ENCODE measurements around the gene HES7.
"Not testable (repeated sequence)": the region's sequence is repeated elsewhere in the genome, so short reads cannot be mapped to it uniquely, and the experiment has no call there.

Gene HES7

GRCh38 chr17:8095361-8095760 lies 28.5 kb downstream of the HES7 start:
- DNase-seq: no peak

GRCh38 chr17:8091033-8091687 lies 32.7 kb downstream of the HES7 start:
- DNase-seq: no peak

DNA sequence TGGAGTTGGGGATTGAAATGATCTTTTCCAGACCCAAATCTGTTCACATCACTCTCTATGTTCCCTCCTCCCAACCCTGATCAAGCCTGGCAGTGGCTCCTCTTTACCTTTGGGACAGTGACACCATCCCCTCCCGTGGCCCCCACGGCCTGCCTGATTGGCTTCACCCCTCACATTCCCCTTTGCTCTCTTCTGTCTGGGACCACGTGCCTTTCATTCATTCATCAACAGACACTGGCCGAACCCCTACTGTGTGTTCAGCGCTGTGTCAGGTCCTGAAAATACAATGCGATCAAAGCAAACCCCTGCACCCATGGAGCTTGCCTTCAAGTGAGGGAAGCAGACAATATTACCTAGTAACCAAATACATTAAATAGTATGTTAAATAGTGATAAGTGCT lies 34.2 kb downstream of the HES7 start:
- no peak for DNase-seq

- no peak for DNase-seq
Observed at GRCh38 chr17:8087952-8088230, 36.0 kb downstream of the HES7 start.

DNA sequence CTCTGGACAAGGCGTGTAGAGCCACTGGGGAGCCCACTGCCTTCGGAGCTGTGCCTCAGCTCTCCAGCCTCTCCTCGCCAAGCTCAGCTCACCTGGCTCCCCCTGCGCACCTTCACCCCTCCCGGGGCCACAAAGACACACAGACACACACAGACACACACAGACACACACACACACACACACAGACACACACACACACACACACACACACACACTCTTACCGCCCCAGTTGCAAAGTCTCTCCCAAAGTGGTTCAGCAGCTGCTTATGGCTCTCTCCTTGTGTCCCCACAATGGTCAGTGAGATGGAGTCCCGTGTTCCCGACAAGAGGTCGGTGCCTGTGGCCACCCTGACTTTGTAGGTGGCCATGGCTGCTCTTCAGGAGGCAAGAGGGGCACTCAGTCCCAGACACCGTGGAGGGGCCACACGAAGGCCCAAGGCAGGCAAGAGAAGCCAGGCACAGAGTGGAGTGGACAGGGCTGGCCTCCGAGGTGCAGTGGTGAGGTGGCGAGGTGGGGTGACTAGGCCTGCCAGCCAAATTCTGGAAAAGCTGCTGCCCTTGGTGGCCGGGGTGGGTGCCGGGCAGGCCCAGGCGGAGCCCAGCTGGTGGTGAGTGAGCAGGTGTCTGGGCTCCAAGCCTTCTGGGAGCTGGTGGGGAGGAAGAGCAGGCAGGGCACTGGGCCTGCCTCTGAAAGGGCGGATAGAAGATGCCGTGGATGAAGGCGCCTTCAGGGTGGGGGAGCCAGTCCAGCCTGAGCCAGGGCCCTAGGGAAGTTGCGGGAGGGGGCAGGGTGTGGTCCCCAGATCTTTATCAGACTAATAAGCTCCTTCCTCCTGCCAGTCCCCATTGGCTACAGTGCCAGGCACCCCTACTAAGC lies 36.6 kb downstream of the HES7 start, which contains the start of gene ALOX12B:
ALOX12B (minus strand) TSS at position 642 of the 877 bp plus-strand sequence; CDS start at position 368, 274 bp downstream.
- DNase-seq: no peak

GRCh38 chr17:8084250-8084649 lies 39.7 kb downstream of the HES7 start:
- DNase-seq: no peak

DNA sequence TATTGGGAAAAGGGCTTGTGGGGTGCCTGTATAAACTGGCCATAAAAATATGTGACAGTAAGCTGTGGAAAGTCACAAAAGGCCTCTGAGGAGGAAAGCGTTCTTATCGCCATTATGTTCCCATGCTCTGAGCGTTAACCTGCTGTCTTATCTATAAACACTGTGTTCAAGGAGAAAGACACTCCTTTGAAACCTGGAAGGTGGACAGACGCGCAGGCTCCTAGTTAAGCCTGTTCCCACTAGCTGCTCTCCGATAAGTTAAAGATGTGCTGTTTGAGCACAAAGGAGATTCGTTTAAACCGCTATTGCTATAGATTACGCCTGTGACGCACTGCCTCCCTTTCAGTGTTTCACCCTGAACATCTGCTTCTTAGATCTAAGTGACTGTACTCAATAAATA lies 41.6 kb downstream of the HES7 start:
- no peak for DNase-seq

- DNase-seq: no peak
Observed at GRCh38 chr17:8081876-8082275, 42.0 kb downstream of the HES7 start.

DNA sequence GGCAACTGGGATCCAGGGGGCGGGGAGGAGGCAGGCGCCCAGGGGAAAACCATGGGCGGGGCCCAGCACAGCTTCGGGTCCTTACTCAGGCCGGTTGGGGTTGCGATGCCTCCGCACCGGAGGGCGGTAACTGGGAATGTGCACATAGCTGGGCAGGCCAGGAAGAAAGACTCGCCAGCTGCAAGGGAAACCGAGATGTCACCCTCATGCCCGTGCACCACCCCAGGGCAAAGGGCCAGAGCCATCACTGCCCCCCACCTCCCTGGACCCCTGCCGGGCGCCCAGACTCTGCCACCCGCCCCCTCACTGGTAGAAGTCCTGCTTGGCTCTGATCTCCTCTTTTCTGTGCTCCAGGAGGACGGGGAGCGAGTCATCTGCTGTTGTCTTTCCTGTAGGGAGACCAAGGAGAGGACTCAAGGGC lies 43.1 kb downstream of the HES7 start:
- DNase-seq: no peak

DNA sequence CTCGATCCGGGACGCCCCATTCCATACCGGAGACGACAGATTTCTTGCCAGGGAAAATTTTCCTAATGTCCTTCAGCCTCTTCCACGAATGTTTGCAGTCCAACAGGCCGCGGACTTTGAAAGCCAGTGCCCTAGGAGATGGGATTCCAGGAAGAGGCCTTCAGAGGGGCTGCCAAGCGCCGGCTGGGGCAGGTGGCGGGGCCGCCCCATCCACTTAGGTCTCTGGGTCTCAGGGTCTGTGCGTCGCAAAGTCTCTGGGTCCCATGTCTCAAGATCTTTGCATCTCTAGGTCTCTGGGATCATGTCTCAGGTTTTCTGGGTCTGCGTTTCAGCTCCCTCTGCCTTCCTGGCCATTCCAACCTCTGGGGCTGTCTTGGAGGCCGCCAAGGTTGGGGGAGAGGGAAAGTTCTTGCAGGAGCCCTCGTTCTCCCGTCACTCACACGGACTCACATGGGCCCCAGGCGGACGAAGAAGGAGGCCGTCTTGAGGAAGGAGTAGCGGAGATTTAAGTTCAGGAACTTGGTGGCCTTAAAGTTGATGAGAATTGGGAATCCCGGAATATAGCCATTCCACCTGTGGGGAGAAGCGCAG lies 43.6 kb downstream of the HES7 start:
- DNase-seq: no peak

DNA sequence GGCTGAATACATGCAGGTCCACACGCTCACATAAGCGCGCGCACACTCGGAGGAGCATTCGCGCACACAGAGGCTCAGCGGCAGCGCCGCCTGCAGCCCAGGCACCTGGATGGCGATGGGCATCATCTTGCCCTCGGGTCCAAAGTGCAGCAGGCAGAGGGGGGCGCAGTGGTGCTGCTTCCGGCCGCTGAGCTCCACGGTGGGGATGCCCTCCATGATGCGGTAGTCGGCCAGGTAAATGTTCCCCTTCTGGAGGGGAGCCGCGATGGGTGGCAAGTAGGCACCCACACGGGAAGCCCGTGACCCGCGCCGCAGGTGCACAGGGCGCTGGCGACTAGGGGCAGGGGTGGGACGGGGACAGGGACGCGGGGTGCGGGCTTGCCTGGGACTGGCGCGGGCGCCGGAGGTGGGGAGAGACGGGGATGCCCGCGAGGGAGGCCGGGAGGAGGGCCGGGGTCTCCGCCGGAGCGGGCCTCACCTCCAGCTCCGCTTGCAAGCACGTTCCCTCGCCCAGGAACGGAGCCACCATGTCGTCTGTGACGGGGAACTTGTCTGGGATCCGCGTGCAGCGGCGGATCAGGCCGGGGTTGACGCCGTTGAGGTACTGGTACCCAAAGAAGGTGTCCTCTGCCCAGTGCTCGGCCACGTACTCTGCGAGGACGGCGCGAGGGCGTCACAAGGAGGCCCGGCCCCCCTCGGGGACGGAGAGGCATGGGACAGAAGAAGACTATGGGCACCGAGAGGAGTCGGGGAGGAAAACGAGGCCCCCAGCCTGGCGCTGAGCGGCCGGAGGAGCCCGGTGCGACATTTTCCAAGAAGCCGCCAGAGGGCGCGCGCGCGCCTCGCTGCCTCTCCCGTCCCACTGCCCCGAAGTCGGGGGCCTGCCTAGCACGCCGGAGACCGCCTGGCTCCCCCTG lies 44.4 kb downstream of the HES7 start:
- peak; percentile 64 for DNase-seq

- DNase-seq: not testable (repeated sequence)
Observed at GRCh38 chr17:8077939-8078338, 46.0 kb downstream of the HES7 start.

- no peak for DNase-seq
Observed at GRCh38 chr17:8076502-8077266, 47.2 kb downstream of the HES7 start.

- DNase-seq: no peak
Observed at GRCh38 chr17:8075574-8076342, 48.1 kb downstream of the HES7 start.

DNA sequence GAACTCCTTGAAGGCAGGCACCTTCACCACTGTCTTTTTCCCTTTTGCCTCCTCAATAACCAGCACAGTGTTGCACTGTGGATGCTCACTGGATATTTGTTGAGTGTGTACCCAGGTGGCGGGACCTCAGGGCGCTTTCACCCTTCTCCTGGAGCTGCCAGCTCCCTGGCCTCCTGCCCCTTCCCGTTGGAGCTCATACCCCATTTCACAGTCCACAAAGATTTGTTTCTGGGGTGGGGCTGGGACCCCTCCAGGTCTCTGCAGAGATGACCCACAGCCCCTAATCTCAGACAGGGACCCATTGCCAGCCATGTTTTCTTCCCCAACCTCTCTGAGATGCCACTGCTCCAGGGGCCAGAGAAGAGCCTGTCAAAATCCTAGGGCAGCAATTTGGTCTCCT lies 48.8 kb downstream of the HES7 start:
- DNase-seq: no peak

- DNase-seq: no peak
Observed at GRCh38 chr17:8074554-8074953, 49.4 kb downstream of the HES7 start.

DNA sequence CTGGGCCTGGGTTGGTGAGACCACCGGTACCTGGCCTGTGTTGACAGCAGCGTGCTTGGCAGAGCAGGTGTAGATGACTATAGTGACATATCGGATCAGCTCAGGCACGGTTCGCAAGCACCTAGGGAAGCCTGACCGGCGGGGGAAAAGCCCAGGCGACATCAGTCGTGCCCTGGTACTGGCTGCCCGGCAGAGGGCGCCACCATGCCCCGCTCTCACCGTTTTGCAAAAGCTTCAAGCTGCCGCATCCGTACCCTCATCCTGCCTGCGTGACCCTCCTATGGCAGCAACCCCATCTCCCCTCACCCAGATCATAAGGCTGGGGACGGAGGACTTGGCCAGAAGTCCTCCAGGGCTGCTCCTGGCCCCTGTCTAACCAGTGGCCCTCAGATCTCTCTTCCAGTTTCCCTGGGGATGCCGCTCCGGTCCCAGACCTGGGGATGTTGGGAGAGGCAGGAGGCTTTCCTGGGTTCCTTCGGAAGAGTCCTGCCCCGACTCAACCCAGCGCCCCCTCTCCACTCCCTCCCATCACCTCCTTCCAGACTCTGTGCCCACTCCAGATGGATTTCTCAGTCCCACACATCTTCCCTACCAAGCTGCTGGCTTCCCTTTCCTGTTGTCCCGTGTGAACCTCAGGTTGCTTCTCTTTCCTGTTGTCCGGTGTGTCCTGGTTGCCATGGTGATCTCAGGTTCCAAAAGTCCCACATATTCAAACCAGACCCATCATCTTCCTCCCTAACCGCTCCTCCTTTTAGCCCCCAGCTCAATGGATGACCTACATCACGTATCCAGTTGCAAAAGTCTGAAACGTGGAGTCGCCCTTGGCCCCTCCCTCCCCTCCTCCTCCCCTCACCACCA lies 50.0 kb downstream of the HES7 start:
- DNase-seq: peak; percentile 28

DNA sequence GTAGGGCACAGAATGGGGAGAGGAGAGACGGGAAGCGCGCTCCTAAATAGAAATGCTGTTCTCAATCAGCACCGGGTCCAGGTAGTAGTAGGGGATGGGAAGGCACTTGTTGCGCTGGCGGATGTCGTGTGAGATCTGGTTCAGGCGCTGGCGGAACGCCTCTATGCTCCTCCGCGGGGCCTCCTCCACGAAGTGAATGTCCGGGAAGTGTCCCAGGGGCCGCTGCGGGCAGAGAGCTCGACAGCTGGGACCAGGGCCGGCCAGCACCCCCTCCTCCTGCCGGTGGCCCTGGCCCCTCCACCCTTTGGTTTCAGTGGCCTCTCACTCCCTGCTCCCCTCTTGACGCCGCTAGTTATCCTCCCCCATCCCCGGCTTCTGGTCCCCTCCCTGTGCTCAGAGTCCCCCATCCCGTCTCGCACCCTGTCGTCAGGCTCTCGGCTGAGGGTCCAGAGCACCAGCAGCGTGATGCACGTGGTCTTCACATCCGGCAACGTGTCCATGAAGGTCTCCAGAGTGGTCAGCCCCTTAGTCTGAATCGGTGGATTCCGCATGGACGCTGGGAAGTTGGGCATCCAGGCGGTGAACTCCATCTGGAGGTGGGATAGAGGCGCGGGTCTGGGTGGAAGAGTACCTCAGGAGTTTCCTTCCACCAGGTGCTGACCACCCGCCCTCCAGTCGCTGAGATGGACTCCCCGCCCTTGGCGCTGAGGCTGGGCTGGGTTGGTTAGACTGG lies 51.0 kb downstream of the HES7 start:
- DNase-seq: no peak

DNA sequence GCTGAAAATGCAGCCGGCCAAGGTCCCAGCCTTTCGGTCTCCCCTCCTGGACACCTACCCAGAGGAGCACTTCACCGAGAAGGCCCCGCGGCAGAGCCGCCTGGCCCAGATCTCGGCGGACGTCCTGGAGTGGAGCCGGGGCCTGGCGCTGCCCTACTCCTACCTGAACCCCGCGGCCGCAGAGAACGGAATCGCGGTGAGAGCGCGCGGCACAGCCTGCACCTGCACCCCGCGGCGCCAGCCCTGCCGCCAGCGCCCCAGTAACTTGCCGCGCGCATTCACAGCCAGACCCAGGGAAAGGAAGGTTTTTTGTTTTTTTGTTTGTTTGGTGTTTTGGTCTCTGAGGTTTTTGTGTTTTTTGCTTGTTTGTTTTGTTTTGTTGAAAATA lies 51.6 kb downstream of the HES7 start:
- DNase-seq: no peak

DNA sequence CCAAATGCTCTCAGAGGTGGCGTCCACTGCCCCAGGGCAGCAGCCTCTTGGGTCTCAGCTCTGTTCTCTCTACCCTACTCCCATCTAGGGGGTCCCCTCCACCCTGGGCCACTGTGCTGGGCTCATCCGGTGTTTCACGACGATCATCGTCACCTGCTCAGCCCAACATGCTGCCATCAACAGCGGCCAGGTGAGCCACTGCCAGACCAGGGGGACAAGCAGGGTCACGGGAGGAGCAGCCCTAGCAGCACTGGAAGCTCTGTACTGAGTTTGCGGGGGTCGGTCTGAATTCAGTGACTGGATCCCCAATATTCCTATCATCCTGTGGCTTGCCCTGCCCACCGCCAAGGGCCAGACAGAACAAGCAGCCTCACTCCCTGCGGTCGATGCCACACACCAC lies 52.4 kb downstream of the HES7 start:
- no peak for DNase-seq

Data from NK-92 treated with Interleukin-12 subunit alpha and Interleukin-12 subunit beta, amount 100 ng/mL, for 24 hours (cell line).